GM23338 (cell line): Measurements from ENCODE around the gene CD6. TPM values are rescaled to one million over a fixed set of nuclear protein-coding genes. Genes with fewer than 3 reads are reported as not detected.

Source experiments
- ATAC-seq: fragments of 200-7000 bp; cut with Tn5 transposase; 3 replicates; pipeline ENCODE4 v1.9.1; 2020
- DNase-seq: peaks from one replicate; pipeline ENCODE4 v3.0.0-alpha.2; 2015; ENCODE audit warnings: low spot score
- H2AFZ ChIP-seq: fragments of 200-600 bp; sonication (generic); 2 replicates; pipeline ENCODE4 v1.8.0; 2016; ENCODE audit warnings: antibody characterized with exemption, mild to moderate bottlenecking, moderate library complexity
- H3F3A ChIP-seq: fragments of 200-600 bp; sonication (generic); replicated peaks from 2 replicates; pipeline ENCODE4 v1.8.0; 2017; ENCODE audit warnings: antibody characterized with exemption, mixed run types, low read depth
- H3K27ac ChIP-seq: fragments of 200-600 bp; sonication (generic); 2 replicates; pipeline ENCODE4 v1.6.1; 2016; ENCODE audit warnings: low read depth
- H3K27me3 ChIP-seq: fragments of 200-600 bp; sonication (generic); 2 replicates; pipeline ENCODE4 v1.8.0; 2016; ENCODE audit warnings: mild to moderate bottlenecking, mixed run types, moderate library complexity; ENCODE audit not compliant: insufficient read depth
- H3K36me3 ChIP-seq: fragments of 200-600 bp; sonication (generic); 2 replicates; pipeline ENCODE4 v1.8.0; 2016; ENCODE audit warnings: mild to moderate bottlenecking; ENCODE audit not compliant: insufficient read depth
- H3K4me1 ChIP-seq: fragments of 200-600 bp; sonication (generic); 2 replicates; pipeline ENCODE4 v1.8.0; 2016; ENCODE audit warnings: mild to moderate bottlenecking, moderate library complexity; ENCODE audit not compliant: insufficient read depth
- H3K4me2 ChIP-seq: fragments of 200-600 bp; sonication (generic); 2 replicates; pipeline ENCODE4 v1.7.1; 2017; ENCODE audit warnings: mixed run types
- H3K4me3 ChIP-seq: fragments of 200-600 bp; sonication (generic); 2 replicates; pipeline ENCODE4 v1.6.1; 2016; ENCODE audit warnings: mixed run types
- H3K79me2 ChIP-seq: fragments of 200-600 bp; sonication (generic); replicated peaks from 2 replicates; pipeline ENCODE4 v1.8.0; 2017; ENCODE audit warnings: mild to moderate bottlenecking; ENCODE audit not compliant: insufficient read depth
- H3K9me2 ChIP-seq: fragments of 200-600 bp; sonication (generic); 2 replicates; pipeline ENCODE4 v1.8.0; 2017; ENCODE audit not compliant: insufficient read depth
- H4K20me1 ChIP-seq: fragments of 200-600 bp; sonication (generic); replicated peaks from 2 replicates; pipeline ENCODE4 v1.8.0; 2017; ENCODE audit warnings: mild to moderate bottlenecking; ENCODE audit not compliant: insufficient read depth
- H3K27ac Mint-ChIP-seq: 2 replicates; pipeline ENCODE4 v1.8.0; 2020; ENCODE audit warnings: inconsistent platforms, mild to moderate bottlenecking, moderate library complexity, mixed read lengths
- H3K27me3 Mint-ChIP-seq: 3 replicates; pipeline ENCODE4 v1.8.0; 2022; ENCODE audit warnings: low read depth, mild to moderate bottlenecking, moderate library complexity, mixed read lengths, inconsistent platforms; ENCODE audit not compliant: insufficient read depth, poor library complexity
- H3K36me3 Mint-ChIP-seq: 3 replicates; pipeline ENCODE4 v1.8.0; 2021; ENCODE audit warnings: low read depth, mild to moderate bottlenecking, inconsistent platforms, moderate library complexity, mixed read lengths
- H3K4me1 Mint-ChIP-seq: 3 replicates; pipeline ENCODE4 v1.8.0; 2020; ENCODE audit warnings: mild to moderate bottlenecking, inconsistent platforms, mixed read lengths
- H3K4me3 Mint-ChIP-seq: 3 replicates; pipeline ENCODE4 v1.8.0; 2021; ENCODE audit warnings: moderate library complexity, mild to moderate bottlenecking, inconsistent platforms, mixed read lengths
- H3K9me3 Mint-ChIP-seq: 3 replicates; pipeline ENCODE4 v1.8.0; 2020; ENCODE audit warnings: moderate library complexity, mild to moderate bottlenecking, inconsistent platforms, mixed read lengths
- ETS1 ChIP-seq: IDR thresholded peaks from 2 replicates; pipeline ENCODE4 v1.6.1; 2016; ENCODE audit warnings: antibody characterized with exemption
- EZH2 ChIP-seq: fragments of 200-600 bp; sonication (generic); IDR thresholded peaks from one replicate; pipeline ENCODE4 v1.8.0; 2017; ENCODE audit warnings: antibody characterized with exemption, mild to moderate bottlenecking, low read depth; ENCODE audit not compliant: unreplicated experiment
- EZH2phosphoT487 ChIP-seq: fragments of 200-600 bp; sonication (generic); IDR thresholded peaks from one replicate; pipeline ENCODE4 v1.8.1; 2018; ENCODE audit warnings: antibody characterized with exemption; ENCODE audit not compliant: unreplicated experiment
- POLR2AphosphoS5 ChIP-seq: IDR thresholded peaks from 2 replicates; pipeline ENCODE4 v1.6.1; 2016; ENCODE audit warnings: antibody characterized with exemption, low read depth
- REST ChIP-seq: IDR thresholded peaks from one replicate; pipeline ENCODE4 v1.6.1; 2018; ENCODE audit warnings: antibody characterized with exemption; ENCODE audit not compliant: unreplicated experiment
- ZNF462 ChIP-seq: fragments of 250-450 bp; sonication (Bioruptor Pico); IDR thresholded peaks from 2 replicates; pipeline ENCODE4 v1.5.0; 2020; ENCODE audit warnings: mild to moderate bottlenecking, moderate library complexity
- polyA plus RNA-seq: library from polyadenylated mRNA; unstranded; fragments of >200 nt; fragmentation: Nextera tagmentation; extraction: Ambion mirVana; gene quantifications from 2 replicates; pipeline ENCODE4 v1.2.1, GENCODE V29; 2016
- total RNA-seq: library from RNA; depleted of rRNA; stranded (reverse); fragments of >200 nt; shearing (Covaris generic); gene quantifications from 2 replicates; pipeline ENCODE4 v1.2.3, GENCODE V29; 2014

Gene CD6
- total and polyA plus RNA-seq, 2 experiments from 2014 or later, result 0.49 TPM; not detected in 1

DNA sequence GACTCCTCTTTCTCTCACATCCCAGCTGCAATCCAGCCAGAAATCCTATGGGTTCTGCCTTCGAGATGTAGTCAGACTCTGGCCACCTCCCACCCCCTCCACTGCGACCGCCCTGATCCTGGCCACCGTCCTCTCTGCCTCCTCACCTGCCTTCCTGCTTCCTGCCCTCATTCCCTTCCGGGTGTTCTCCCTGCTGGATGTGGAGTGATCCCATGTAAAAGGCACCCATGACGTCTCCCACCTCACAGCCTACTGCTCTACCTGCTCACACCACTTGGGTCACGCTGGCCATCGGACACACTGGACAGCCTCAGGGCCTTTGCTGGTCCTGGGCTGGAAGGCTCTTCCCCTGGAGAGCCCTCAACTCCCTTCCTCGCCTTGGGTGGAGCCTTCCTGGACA lies 97.1 kb downstream of the CD6 start:
- no peaks in the 10 kb centered on the region for H3F3A ChIP-seq
- H3K27ac Mint-ChIP-seq, result no peak overlapping the region

More for the DNA sequence above, 97.1 kb downstream of the CD6 start:
- peaks cover 3% of the 10 kb centered on the region for H3K27me3 Mint-ChIP-seq
- H3K4me3 ChIP-seq, result no peak overlapping the region
- H3K27me3 ChIP-seq, result no peaks in the 10 kb centered on the region
- H3K4me3 Mint-ChIP-seq, result no peak overlapping the region
- H3K79me2 ChIP-seq, result no peaks in the 10 kb centered on the region
- DNase-seq (no peak), ATAC-seq (no peak)
- no peaks in the 10 kb centered on the region for H3K9me3 Mint-ChIP-seq
- H3K9me2 ChIP-seq, result no peaks in the 10 kb centered on the region
- no peaks in the 10 kb centered on the region for H4K20me1 ChIP-seq
- no peaks in the 10 kb centered on the region for H3K36me3 Mint-ChIP-seq
- no peak overlapping the region for H3K27ac ChIP-seq
- TF ChIP-seq EZH2, result no peak
- TF ChIP-seq POLR2AphosphoS5, result no peak
- no peak for TF ChIP-seq EZH2phosphoT487
- no peak for TF ChIP-seq REST
- TF ChIP-seq ZNF462, result no peak
- TF ChIP-seq ETS1, result no peak
- no peaks in the 10 kb centered on the region for H3K36me3 ChIP-seq
- no peak overlapping the region for H3K4me2 ChIP-seq
- no peaks in the 10 kb centered on the region for H3K4me1 ChIP-seq
- peaks cover 3% of the 10 kb centered on the region; the same call in 1 of the 3 replicates for H3K4me1 Mint-ChIP-seq
- H2AFZ ChIP-seq, result no peak overlapping the region
